Fibroblast of lung (primary cell): ENCODE data around the gene RBM41. TPM values are rescaled to one million over a fixed set of nuclear protein-coding genes. Genes with fewer than 3 reads are reported as not detected.

Experiments used
- DNase-seq, 2 donors: peaks; one replicate each; pipeline versions ENCODE4 v3.0.0 to v3.0.0-alpha.2; 2010; ENCODE audit warnings: low read depth in 2 of 2
- H2AFZ ChIP-seq: 2 replicates; pipeline ENCODE4 v1.5.1; 2012; ENCODE audit warnings: low read length, control low read depth, inconsistent platforms
- H3K27ac ChIP-seq: 2 replicates; pipeline ENCODE4 v1.5.1; 2011; ENCODE audit warnings: low read length, control low read depth; ENCODE audit not compliant: insufficient read depth
- H3K27me3 ChIP-seq: 2 replicates; pipeline ENCODE4 v1.5.1; 2011; ENCODE audit warnings: mild to moderate bottlenecking, low read length; ENCODE audit not compliant: control insufficient read depth, insufficient read depth
- H3K36me3 ChIP-seq: 2 replicates; pipeline ENCODE4 v1.5.1; 2011; ENCODE audit warnings: low read length; ENCODE audit not compliant: control insufficient read depth, insufficient read depth
- H3K4me1 ChIP-seq: 2 replicates; pipeline ENCODE4 v1.5.1; 2011; ENCODE audit warnings: low read length; ENCODE audit not compliant: control insufficient read depth, insufficient read depth; ENCODE audit errors: extremely low read depth
- H3K4me2 ChIP-seq: 2 replicates; pipeline ENCODE4 v1.5.1; 2011; ENCODE audit warnings: low read length, control low read depth; ENCODE audit not compliant: insufficient read depth; ENCODE audit errors: extremely low read depth
- H3K4me3 ChIP-seq, 4 experiments: fragments of 200-600 bp in 1 of 4; sonication (generic) in 1 of 4; replicated peaks in 1 of 4; 2 replicates each; pipeline ENCODE4 v1.5.1; 2011 to 2016; ENCODE audit warnings: low read length in 4 of 4, low read depth in 3 of 4, mild to moderate bottlenecking in 3 of 4, control low read depth in 2 of 4, inconsistent platforms in 1 of 4, mixed read lengths in 1 of 4; ENCODE audit not compliant: insufficient read depth in 1 of 4; ENCODE audit errors: control extremely low read depth in 1 of 4
- H3K79me2 ChIP-seq: 2 replicates; pipeline ENCODE4 v1.5.1; 2012; ENCODE audit warnings: mild to moderate bottlenecking, low read length, inconsistent platforms; ENCODE audit not compliant: control insufficient read depth, insufficient read depth
- H3K9ac ChIP-seq: 2 replicates; pipeline ENCODE4 v1.5.1; 2011; ENCODE audit warnings: mild to moderate bottlenecking, low read length, control low read depth; ENCODE audit not compliant: insufficient read depth
- H3K9me3 ChIP-seq: 2 replicates; pipeline ENCODE4 v1.5.1; 2012; ENCODE audit warnings: low read depth, low read length; ENCODE audit not compliant: control insufficient read depth, insufficient read depth
- H4K20me1 ChIP-seq: 2 replicates; pipeline ENCODE4 v1.5.1; 2011; ENCODE audit warnings: low read length; ENCODE audit not compliant: control insufficient read depth, insufficient read depth; ENCODE audit errors: extremely low read depth
- EZH2 ChIP-seq: IDR thresholded peaks from 2 replicates; pipeline ENCODE4 v1.5.1; 2012; ENCODE audit warnings: low read length, control low read depth, mild to moderate bottlenecking; ENCODE audit errors: missing control alignments
- polyA plus RNA-seq, 2 donors: library from polyadenylated mRNA; depleted of rRNA in 1 of 2; stranded (reverse) in 1 of 2; unstranded in 1 of 2; fragments of >200 nt; gene quantifications; 2 replicates each; pipeline ENCODE4 v1.2.1, GENCODE V29; 2011 to 2012; ENCODE audit warnings: missing spikeins in 1 of 2
- total RNA-seq: library from RNA; depleted of rRNA; stranded (reverse); fragments of >200 nt; gene quantifications from 2 replicates; pipeline ENCODE4 v1.2.1, GENCODE V29; 2014
- TF ChIP-seq, protein P1 (sequence below), 2 donors: IDR thresholded peaks in 1 of 2; conservative IDR thresholded peaks in 1 of 2; 1 replicate in 1 of 2; 2 replicates in 1 of 2; pipeline ENCODE4 v1.5.1; 2011 to 2012; ENCODE audit warnings: low read length in 2 of 2, control low read depth in 1 of 2, inconsistent platforms in 1 of 2, low read depth in 1 of 2, mild to moderate bottlenecking in 1 of 2

Gene RBM41
- total and polyA plus RNA-seq, 2 donors (not counting 1 experiment from before 2014, with no cell fraction given), result 9.1 to 13.2 TPM

DNA sequence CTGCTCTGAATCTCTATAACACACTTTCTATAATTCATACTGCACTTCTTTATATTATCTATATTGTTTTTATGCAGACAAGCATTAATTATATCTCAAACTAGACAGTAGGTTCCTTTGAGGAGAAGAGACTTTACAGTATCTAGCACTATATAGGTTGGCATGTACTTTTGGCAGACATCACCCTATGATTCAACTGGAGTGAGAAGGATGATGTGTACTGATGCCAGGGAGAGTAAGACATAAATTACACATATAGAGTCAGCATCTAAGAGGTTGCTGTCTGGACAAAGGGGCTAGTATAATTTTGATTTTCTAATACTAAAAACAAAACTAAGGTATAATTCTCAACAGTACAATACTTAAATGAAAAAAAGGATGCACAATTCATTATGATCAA lies 5.1 kb upstream of the RBM41 start:
- Histone ChIP-seq H3K9ac (no peak overlapping the region), H4K20me1 (no peaks in the 10 kb centered on the region), H3K4me2 (no peak overlapping the region), H3K27ac (no peak overlapping the region), H3K79me2 (no peaks in the 10 kb centered on the region), H3K4me3 (no peak overlapping the region), H2AFZ (no peak overlapping the region), H3K36me3 (no peaks in the 10 kb centered on the region), H3K9me3 (no peaks in the 10 kb centered on the region), H3K4me1 (no peaks in the 10 kb centered on the region), H3K27me3 (no peaks in the 10 kb centered on the region)
- DNase-seq, result no peak
- TF ChIP-seq EZH2, result no peak
- TF ChIP-seq, protein P1, sequence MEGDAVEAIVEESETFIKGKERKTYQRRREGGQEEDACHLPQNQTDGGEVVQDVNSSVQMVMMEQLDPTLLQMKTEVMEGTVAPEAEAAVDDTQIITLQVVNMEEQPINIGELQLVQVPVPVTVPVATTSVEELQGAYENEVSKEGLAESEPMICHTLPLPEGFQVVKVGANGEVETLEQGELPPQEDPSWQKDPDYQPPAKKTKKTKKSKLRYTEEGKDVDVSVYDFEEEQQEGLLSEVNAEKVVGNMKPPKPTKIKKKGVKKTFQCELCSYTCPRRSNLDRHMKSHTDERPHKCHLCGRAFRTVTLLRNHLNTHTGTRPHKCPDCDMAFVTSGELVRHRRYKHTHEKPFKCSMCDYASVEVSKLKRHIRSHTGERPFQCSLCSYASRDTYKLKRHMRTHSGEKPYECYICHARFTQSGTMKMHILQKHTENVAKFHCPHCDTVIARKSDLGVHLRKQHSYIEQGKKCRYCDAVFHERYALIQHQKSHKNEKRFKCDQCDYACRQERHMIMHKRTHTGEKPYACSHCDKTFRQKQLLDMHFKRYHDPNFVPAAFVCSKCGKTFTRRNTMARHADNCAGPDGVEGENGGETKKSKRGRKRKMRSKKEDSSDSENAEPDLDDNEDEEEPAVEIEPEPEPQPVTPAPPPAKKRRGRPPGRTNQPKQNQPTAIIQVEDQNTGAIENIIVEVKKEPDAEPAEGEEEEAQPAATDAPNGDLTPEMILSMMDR (conservative IDR thresholded peaks at IDR 0.05 in 1 of 2, IDR thresholded peaks at IDR 0.05 in 1 of 2; ENCODE audit: low read depth in 1 of 2, low read length in 2 of 2), result no peak

DNA sequence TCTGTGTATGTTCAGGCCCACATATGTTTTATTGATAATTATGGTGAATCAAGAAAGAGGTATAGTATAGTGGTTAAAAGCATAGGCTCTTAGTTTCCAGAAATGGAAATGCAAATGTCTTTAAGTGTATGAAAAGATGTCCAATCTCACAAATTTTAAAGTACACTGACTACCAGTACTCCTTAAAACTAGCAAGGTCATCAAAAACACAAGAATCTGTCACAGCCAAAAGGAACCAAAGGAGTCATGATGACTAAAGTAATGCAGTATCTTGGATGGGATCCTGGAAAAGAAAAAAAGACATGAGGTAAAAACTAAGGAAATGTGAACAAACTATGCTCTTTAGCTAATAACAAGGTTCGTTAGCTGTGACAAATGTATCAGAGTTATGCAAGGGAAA lies 661 bp upstream of the RBM41 start:
- Histone ChIP-seq H4K20me1 (no peaks in the 10 kb centered on the region), H3K79me2 (peaks cover 7% of the 10 kb centered on the region), H3K27me3 (no peaks in the 10 kb centered on the region), H3K36me3 (no peaks in the 10 kb centered on the region), H3K27ac (no peak overlapping the region), H3K9me3 (no peaks in the 10 kb centered on the region), H3K4me3 (peak overlapping the region in 1 of 4 experiments; percentile 81), H3K9ac (no peak overlapping the region), H2AFZ (peak overlapping the region; percentile 75), H3K4me2 (no peak overlapping the region), H3K4me1 (no peaks in the 10 kb centered on the region)
- TF ChIP-seq EZH2, result no peak
- TF ChIP-seq, protein P1 (conservative IDR thresholded peaks at IDR 0.05 in 1 of 2, IDR thresholded peaks at IDR 0.05 in 1 of 2; ENCODE audit: low read depth in 1 of 2, low read length in 2 of 2), result no peak
- DNase-seq, result peak in 1 of 2 donors; percentile 6

DNA sequence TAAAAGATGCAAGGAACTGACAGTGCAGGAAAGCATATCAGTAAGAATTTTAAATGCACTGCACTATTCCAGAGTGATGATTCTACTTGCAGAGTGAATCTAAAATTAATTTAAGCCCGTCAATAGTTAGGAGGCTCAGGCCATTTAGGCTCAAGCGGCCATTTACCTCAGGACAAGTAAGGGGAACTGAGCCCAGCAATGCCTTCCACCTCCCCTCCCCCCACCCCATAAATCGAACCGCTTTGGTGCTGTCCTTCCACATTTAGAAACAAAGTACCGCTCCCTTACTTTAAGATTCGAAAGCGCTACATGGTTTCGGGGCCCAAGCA lies 665 bp downstream of the RBM41 start:
- Histone ChIP-seq H3K4me3 (peak overlapping the region; percentile 53 to 81 (median 70)), H3K9ac (peak overlapping the region; percentile 61), H3K27ac (peak overlapping the region; percentile 34), H3K27me3 (no peaks in the 10 kb centered on the region), H3K79me2 (peaks cover 7% of the 10 kb centered on the region), H3K4me1 (no peaks in the 10 kb centered on the region), H2AFZ (no peak overlapping the region), H3K36me3 (no peaks in the 10 kb centered on the region), H4K20me1 (no peaks in the 10 kb centered on the region), H3K9me3 (no peaks in the 10 kb centered on the region), H3K4me2 (peak overlapping the region; percentile 58)
- peak; percentile 8 to 15 for DNase-seq
- no peak for TF ChIP-seq EZH2
- TF ChIP-seq, protein P1 (conservative IDR thresholded peaks at IDR 0.05 in 1 of 2, IDR thresholded peaks at IDR 0.05 in 1 of 2; ENCODE audit: low read depth in 1 of 2, low read length in 2 of 2), result no peak
